Keratinocyte (primary cell): ENCODE measurements around the gene DSE. TPM values are rescaled to one million over a fixed set of nuclear protein-coding genes. Genes with fewer than 3 reads are reported as not detected.

ENCODE experiments used
- DNase-seq: peaks from one replicate; pipeline ENCODE4 v3.0.0-alpha.2; 2011; ENCODE audit warnings: low read depth, missing footprints, low spot score
- FAIRE-seq: peaks from 2 replicates; lab custom pipeline; 2011; peaks lifted over from hg19 to GRCh38; lab: Jason Lieb, UNC
- H2AFZ ChIP-seq: 2 replicates; pipeline ENCODE4 v1.6.0; 2012; ENCODE audit warnings: low read length, control low read depth, inconsistent platforms; ENCODE audit not compliant: control insufficient read depth
- H3K27ac ChIP-seq: 2 replicates; pipeline ENCODE4 v1.5.1; 2011; ENCODE audit warnings: low read length; ENCODE audit not compliant: control insufficient read depth, insufficient read depth
- H3K27me3 ChIP-seq: 3 replicates; pipeline ENCODE4 v1.6.0; 2011; ENCODE audit warnings: low read length; ENCODE audit not compliant: control insufficient read depth, insufficient read depth; ENCODE audit errors: extremely low read depth
- H3K36me3 ChIP-seq, 2 experiments: 2 replicates in 1 of 2; 3 replicates in 1 of 2; pipeline ENCODE4 v1.5.1; 2011; ENCODE audit warnings: low read length in 2 of 2, mild to moderate bottlenecking in 1 of 2; ENCODE audit not compliant: control insufficient read depth in 2 of 2, insufficient read depth in 2 of 2; ENCODE audit errors: extremely low read depth in 1 of 2
- H3K4me1 ChIP-seq: 3 replicates; pipeline ENCODE4 v1.5.1; 2011; ENCODE audit warnings: low read length; ENCODE audit not compliant: control insufficient read depth, insufficient read depth; ENCODE audit errors: extremely low read depth
- H3K4me2 ChIP-seq: 3 replicates; pipeline ENCODE4 v1.6.0; 2011; ENCODE audit warnings: low read depth, low read length; ENCODE audit not compliant: control insufficient read depth, insufficient read depth; ENCODE audit errors: extremely low read depth
- H3K4me3 ChIP-seq, 3 experiments: fragments of 200-600 bp in 1 of 3; sonication (generic) in 1 of 3; 2 replicates in 2 of 3; 3 replicates in 1 of 3; pipeline ENCODE4 v1.5.1; 2011 to 2016; ENCODE audit warnings: low read length in 3 of 3, mild to moderate bottlenecking in 3 of 3, control low read depth in 2 of 3, inconsistent platforms in 1 of 3, low read depth in 1 of 3, mixed read lengths in 1 of 3, mixed run types in 1 of 3, moderate library complexity in 1 of 3; ENCODE audit not compliant: control insufficient read depth in 2 of 3, insufficient read depth in 2 of 3; ENCODE audit errors: extremely low read depth in 1 of 3
- H3K79me2 ChIP-seq: 2 replicates; pipeline ENCODE4 v1.6.0; 2012; ENCODE audit warnings: low read length; ENCODE audit not compliant: control insufficient read depth, insufficient read depth
- H3K9ac ChIP-seq: 3 replicates; pipeline ENCODE4 v1.6.0; 2011; ENCODE audit warnings: low read length; ENCODE audit not compliant: control insufficient read depth, insufficient read depth; ENCODE audit errors: extremely low read depth
- H3K9me1 ChIP-seq: 3 replicates; pipeline ENCODE4 v1.6.0; 2011; ENCODE audit warnings: low read length; ENCODE audit not compliant: control insufficient read depth, insufficient read depth; ENCODE audit errors: extremely low read depth
- H3K9me3 ChIP-seq: 2 replicates; pipeline ENCODE4 v1.5.1; 2012; ENCODE audit warnings: low read depth, low read length; ENCODE audit not compliant: control insufficient read depth
- H4K20me1 ChIP-seq: 3 replicates; pipeline ENCODE4 v1.6.0; 2011; ENCODE audit warnings: low read length; ENCODE audit not compliant: control insufficient read depth, insufficient read depth; ENCODE audit errors: extremely low read depth
- CTCF ChIP-seq, 3 experiments: IDR thresholded peaks in 1 of 3; conservative IDR thresholded peaks in 1 of 3; optimal IDR thresholded peaks in 1 of 3; 2 replicates in 2 of 3; 3 replicates in 1 of 3; pipeline versions ENCODE3 to v1.5.1; 2011; ENCODE audit warnings: low read length in 3 of 3, mild to moderate bottlenecking in 3 of 3, moderate library complexity in 2 of 3, control low read depth in 1 of 3, inconsistent platforms in 1 of 3; ENCODE audit not compliant: insufficient read depth in 2 of 3; ENCODE audit errors: extremely low read depth in 1 of 3
- EZH2 ChIP-seq: IDR thresholded peaks from one replicate; pipeline ENCODE4 v1.6.1; 2012; ENCODE audit warnings: inconsistent platforms, mild to moderate bottlenecking, low read length, moderate library complexity
- dilution Hi-C: fragments of 300-500 bp; cut with MboI; formaldehyde crosslinking; loops from one replicate; pipeline ENCODE4 v1.7.0; 2020; ENCODE audit warnings: low sequenced_read_pairs; ENCODE audit not compliant: extremely low pct_ligation_motif_present
- polyA plus RNA-seq, 5 experiments: library from polyadenylated mRNA; depleted of rRNA in 3 of 5; stranded (reverse) in 3 of 5; stranded (forward) in 1 of 5; unstranded in 1 of 5; fragments of >200 nt; gene quantifications; 1 replicate in 1 of 5; 2 replicates in 3 of 5; 3 replicates in 1 of 5; pipeline versions ENCODE4 v1.2.1 to v1.2.3, GENCODE V29; 2011 to 2012; ENCODE audit warnings: missing spikeins in 2 of 5, low read depth in 1 of 5, low replicate concordance in 1 of 5

Gene DSE
- polyA plus RNA-seq, 1 donor (not counting 4 experiments of a cell fraction or from before 2014, with no cell fraction given): 99.7 TPM

GRCh38 chr6:116465246-116465645 is 94.5 kb downstream of the DSE start:
- no peaks in the 10 kb centered on the region for H3K36me3 ChIP-seq
- H3K9me1 ChIP-seq: no peaks in the 10 kb centered on the region
- H3K9ac ChIP-seq: no peak overlapping the region
- H3K9me3 ChIP-seq: no peaks in the 10 kb centered on the region
- dilution Hi-C loops: no loop called here
- no peaks in the 10 kb centered on the region for H3K27me3 ChIP-seq
- TF ChIP-seq CTCF (optimal IDR thresholded peaks at IDR 0.05 in 1 of 3, IDR thresholded peaks at IDR 0.05 in 1 of 3, conservative IDR thresholded peaks at IDR 0.05 in 1 of 3; ENCODE audit: extremely low read depth in 1 of 3, insufficient read depth in 2 of 3, low read length in 3 of 3) (no peak), EZH2 (no peak)
- no peak overlapping the region for H2AFZ ChIP-seq
- no peak overlapping the region for H3K4me2 ChIP-seq
- no peak for DNase-seq
- FAIRE-seq: no peak
- no peaks in the 10 kb centered on the region for H4K20me1 ChIP-seq
- no peaks in the 10 kb centered on the region for H3K79me2 ChIP-seq
- H3K27ac ChIP-seq: no peak overlapping the region
- H3K4me1 ChIP-seq: no peaks in the 10 kb centered on the region
- H3K4me3 ChIP-seq: no peak overlapping the region

GRCh38 chr6:116467096-116467495 is 96.3 kb downstream of the DSE start:
- H3K9me3 ChIP-seq: no peaks in the 10 kb centered on the region
- no peaks in the 10 kb centered on the region for H4K20me1 ChIP-seq
- no peak overlapping the region for H2AFZ ChIP-seq
- H3K27me3 ChIP-seq: no peaks in the 10 kb centered on the region
- no peaks in the 10 kb centered on the region for H3K36me3 ChIP-seq
- DNase-seq (no peak), FAIRE-seq (no peak)
- no peak overlapping the region for H3K4me2 ChIP-seq
- no peaks in the 10 kb centered on the region for H3K4me1 ChIP-seq
- H3K4me3 ChIP-seq: no peak overlapping the region
- TF ChIP-seq EZH2 (no peak), CTCF (optimal IDR thresholded peaks at IDR 0.05 in 1 of 3, IDR thresholded peaks at IDR 0.05 in 1 of 3, conservative IDR thresholded peaks at IDR 0.05 in 1 of 3; ENCODE audit: extremely low read depth in 1 of 3, insufficient read depth in 2 of 3, low read length in 3 of 3) (no peak)
- H3K9ac ChIP-seq: no peak overlapping the region
- dilution Hi-C loops: no loop called here
- no peaks in the 10 kb centered on the region for H3K79me2 ChIP-seq
- H3K9me1 ChIP-seq: no peaks in the 10 kb centered on the region
- H3K27ac ChIP-seq: no peak overlapping the region
